GM12864 (cell line): Measurements from ENCODE around the gene CCNL2.

ENCODE experiments used
- DNase-seq: peaks from one replicate; pipeline ENCODE4 v3.0.0-alpha.2; 2011; ENCODE audit warnings: low read depth
- H3K4me3 ChIP-seq: 2 replicates; pipeline ENCODE4 v1.5.1; 2011; ENCODE audit warnings: mild to moderate bottlenecking, low read depth, low read length, control low read depth
- TF ChIP-seq, protein P1 (sequence below): IDR thresholded peaks from 2 replicates; pipeline ENCODE4 v1.5.1; 2011; ENCODE audit warnings: low read depth, mild to moderate bottlenecking, moderate library complexity, low read length, control low read depth, inconsistent platforms; ENCODE audit errors: missing control alignments

CCNL2 gene

GRCh38 chr1:1438531-1439381 is 39.6 kb upstream of the CCNL2 start:
- DNase-seq, result no peak

DNA sequence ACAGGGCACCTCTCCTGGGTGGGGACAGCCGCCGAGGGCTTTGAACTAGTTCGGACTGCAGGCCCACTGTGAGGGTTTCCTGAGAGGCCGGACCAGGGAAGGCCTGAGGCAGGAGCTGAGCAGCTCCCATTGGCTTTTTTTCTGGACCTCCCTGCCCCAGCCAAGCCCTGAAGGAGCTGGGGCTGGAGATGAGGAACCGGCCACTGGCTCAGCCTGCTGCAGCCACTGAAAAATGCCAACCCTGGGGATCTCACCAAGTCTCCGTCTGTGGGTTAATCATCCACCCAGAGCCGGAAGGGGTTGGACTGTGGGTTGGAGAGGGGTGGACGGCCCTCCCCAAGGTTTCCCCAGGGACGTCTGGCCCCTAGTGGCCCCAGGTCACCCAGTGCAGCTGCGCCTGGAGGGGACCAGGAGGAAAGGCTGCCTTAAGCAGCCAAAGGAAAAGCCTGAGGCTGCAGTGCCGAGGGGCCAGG is 38.8 kb upstream of the CCNL2 start:
- TF ChIP-seq, protein P1, sequence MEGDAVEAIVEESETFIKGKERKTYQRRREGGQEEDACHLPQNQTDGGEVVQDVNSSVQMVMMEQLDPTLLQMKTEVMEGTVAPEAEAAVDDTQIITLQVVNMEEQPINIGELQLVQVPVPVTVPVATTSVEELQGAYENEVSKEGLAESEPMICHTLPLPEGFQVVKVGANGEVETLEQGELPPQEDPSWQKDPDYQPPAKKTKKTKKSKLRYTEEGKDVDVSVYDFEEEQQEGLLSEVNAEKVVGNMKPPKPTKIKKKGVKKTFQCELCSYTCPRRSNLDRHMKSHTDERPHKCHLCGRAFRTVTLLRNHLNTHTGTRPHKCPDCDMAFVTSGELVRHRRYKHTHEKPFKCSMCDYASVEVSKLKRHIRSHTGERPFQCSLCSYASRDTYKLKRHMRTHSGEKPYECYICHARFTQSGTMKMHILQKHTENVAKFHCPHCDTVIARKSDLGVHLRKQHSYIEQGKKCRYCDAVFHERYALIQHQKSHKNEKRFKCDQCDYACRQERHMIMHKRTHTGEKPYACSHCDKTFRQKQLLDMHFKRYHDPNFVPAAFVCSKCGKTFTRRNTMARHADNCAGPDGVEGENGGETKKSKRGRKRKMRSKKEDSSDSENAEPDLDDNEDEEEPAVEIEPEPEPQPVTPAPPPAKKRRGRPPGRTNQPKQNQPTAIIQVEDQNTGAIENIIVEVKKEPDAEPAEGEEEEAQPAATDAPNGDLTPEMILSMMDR, result no peak
- no peak overlapping the region for H3K4me3 ChIP-seq
- no peak for DNase-seq

More at GRCh38 chr1:1438531-1439381, 39.6 kb upstream of the CCNL2 start:
- TF ChIP-seq, protein P1, result no peak
- H3K4me3 ChIP-seq, result no peak overlapping the region

GRCh38 chr1:1437033-1437903 is 38.1 kb upstream of the CCNL2 start:
- no peak overlapping the region for H3K4me3 ChIP-seq
- TF ChIP-seq, protein P1, result no peak
- no peak for DNase-seq

- DNase-seq, result no peak
- TF ChIP-seq, protein P1, result no peak
- H3K4me3 ChIP-seq, result no peak overlapping the region
These were observed 37.5 kb upstream of the CCNL2 start for GRCh38 chr1:1436630-1437032.

DNA sequence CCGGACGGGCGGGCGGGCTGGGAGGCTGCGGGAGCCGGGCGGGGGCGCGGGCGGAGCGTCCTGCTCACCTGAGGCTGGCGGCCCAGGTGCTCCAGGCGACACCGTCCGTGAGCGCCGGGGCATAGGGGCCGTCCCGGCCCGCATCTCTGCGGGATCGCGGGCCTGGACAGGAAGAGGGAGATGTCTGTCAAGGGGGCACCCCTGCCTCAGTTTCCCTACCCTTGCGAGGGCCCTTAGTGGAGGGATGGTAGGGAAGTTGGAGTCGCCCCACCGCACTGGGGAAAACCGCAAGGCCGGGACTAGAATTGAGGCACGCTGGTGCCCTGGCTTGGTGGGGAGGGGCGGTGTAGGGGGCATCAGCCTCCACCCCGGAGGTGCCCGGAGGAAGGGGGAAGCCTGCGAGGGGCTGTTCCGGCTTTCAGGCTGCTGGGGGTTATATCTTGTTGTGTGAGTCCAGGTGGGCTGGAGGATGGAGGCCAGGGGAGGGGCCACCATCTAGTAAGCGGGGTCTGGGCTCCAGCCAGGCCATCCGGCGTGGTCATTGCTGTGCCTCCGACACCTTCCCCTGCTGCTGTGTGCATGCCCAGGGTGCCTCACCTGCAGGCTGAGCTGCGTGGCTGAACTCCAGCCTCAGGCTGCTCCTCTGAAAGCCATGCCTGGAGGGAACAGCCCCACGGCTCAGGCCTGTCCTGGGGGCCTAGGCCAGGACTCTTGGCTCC is 36.9 kb upstream of the CCNL2 start:
- no peak overlapping the region for H3K4me3 ChIP-seq

DNA sequence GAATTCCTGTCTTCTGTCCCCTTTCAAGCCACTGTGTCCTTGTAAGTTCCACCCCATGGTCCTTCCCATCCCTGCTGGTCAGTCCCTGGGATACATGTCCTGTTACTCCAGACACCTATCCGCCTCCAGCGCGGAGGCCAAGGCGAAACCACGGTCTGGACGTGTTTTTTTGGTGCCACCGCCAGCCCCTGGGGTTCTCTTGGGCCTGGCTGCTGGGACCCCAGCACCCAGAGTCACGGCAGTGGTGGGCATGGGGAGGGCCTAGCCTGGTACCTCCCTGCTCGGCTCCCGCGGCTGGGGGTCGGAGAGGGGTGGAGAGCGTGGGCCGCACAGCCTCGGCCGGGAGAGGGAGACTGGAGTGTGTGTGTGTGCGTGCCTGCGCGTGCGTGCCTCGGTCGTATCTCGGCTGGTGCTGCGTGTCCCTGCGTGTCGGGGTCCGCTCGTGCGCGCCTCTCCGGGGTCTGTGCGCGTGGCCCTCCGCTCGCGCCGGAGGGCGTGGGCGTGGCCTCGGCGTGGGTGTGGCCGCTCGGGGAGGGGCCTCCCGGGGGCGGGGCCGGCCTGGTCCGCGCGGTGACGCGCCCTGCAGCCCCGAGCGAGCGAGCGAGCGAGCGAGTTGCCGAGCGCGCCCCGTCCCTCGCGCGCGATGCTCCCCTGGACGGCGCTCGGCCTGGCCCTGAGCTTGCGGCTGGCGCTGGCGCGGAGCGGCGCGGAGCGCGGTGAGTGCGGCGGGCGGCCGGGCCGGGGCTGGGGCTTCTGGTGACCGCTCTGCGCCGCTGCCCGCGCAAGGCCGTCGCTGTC is 36.2 kb upstream of the CCNL2 start, which contains the start of gene VWA1:
Gene VWA1 (plus strand): TSS at position 585 of the 798 bp plus-strand sequence. CDS start 59 bp downstream, at position 644.
- TF ChIP-seq, protein P1, result no peak
- H3K4me3 ChIP-seq, result no peak within 1 kb of the TSS
- no peak for DNase-seq

More for the DNA sequence above, 36.9 kb upstream of the CCNL2 start:
- DNase-seq, result no peak
- TF ChIP-seq, protein P1, result no peak
